Measurements from ENCODE around the gene UFSP1.
"Not testable (repeated sequence)": the region's sequence is repeated elsewhere in the genome, so short reads cannot be mapped to it uniquely, and the experiment has no call there.

The UFSP1 gene

DNA sequence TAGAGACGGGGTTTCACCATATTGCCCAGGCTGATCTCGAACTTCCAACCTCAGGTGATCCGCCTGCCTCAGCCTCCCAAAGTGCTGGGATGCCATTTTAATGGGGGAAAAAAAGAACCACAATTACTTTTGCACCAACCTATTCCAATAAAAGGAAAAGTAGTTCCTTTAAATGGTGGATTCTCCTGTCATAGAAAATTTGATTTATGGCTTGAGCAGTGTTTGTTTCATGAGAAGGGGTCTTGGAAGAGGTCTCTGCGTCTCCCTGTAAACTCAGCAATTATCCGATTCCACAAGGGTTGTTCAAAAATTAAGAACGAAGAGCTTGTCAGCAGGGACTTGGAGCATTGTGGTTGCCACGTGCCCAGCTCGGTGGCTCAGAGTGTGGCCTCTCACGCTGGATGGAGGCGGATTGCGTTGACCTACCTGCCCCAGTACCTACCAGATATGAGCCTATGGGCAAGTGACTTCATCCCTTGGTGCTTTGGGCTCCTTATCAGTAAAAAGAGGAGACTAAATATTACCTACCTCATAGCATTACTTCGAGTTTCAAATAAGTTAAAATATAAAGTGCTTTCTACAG is 25.2 kb downstream of the UFSP1 start:
- Histone ChIP-seq H3K4me2 (peak overlapping the region; percentile 43; the same call in 1 of the 2 replicates), H3K9me3 (no peaks in the 10 kb centered on the region), H3K9ac (no peak overlapping the region), H3K4me3 (no peak overlapping the region), H3K36me3 (peaks cover 60% of the 10 kb centered on the region), H4K20me1 (peaks cover 18% of the 10 kb centered on the region), H3K4me1 (peaks cover 67% of the 10 kb centered on the region), H3K27me3 (no peaks in the 10 kb centered on the region), H3K27ac (no peak overlapping the region)
- TF ChIP-seq Cebpa-rat (IDR thresholded peaks at IDR 0.05), result no peak

DNA sequence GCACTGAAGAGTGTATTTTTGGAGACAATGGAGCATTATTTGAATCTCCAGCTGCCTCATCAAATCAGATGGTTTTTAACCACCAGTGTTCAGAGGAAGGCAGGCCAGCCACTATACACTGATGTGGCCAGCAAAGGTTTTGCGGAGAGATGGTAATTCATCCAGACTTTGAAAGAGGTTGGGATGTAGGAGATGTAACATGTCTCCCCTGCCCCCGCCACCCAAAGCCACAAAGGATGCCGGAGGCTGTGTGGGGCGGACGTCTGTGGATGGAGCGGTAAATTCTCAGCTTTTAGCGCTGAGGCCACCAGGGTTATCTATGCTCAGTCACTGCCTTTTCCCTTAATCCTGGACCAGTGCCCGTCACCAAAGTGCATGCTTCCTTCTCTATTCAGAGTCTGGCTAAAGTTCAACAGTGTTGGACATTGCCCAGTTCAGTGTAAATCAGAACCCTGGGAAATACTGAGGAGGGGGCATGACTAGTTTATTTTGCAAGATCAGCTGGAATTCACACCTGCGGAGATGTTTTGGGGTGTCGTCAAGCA is 26.0 kb downstream of the UFSP1 start:
- peaks cover 58% of the 10 kb centered on the region for H3K4me1 ChIP-seq
- TF ChIP-seq Cebpa-rat (IDR thresholded peaks at IDR 0.05), result no peak
- H3K36me3 ChIP-seq, result peaks cover 65% of the 10 kb centered on the region
- H3K4me2 ChIP-seq, result peak overlapping the region; percentile 43
- peaks cover 27% of the 10 kb centered on the region for H4K20me1 ChIP-seq
- H3K27ac ChIP-seq, result no peak overlapping the region
- H3K4me3 ChIP-seq, result no peak overlapping the region
- H3K9me3 ChIP-seq, result no peaks in the 10 kb centered on the region
- peak overlapping the region; percentile 7; the same call in 1 of the 2 replicates for H3K9ac ChIP-seq
- no peaks in the 10 kb centered on the region for H3K27me3 ChIP-seq

DNA sequence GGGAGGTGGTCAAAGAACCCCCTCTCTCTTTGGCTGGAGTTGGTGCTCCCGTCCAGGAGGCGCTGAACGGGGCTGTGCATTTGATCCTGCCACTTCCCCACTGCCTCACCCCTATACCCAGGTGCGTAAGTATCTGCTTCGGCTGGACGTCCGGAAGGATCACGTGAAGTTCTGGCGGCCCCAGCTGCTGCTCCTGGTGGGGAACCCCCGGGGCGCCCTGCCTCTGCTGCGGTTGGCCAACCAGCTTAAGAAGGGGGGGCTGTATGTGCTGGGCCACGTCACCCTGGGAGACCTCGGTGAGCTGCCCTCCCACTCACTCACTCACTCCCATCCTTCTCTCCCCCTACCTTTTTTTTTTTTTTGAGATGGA is 27.9 kb downstream of the UFSP1 start:
- H3K27ac ChIP-seq, result no peak overlapping the region

DNA sequence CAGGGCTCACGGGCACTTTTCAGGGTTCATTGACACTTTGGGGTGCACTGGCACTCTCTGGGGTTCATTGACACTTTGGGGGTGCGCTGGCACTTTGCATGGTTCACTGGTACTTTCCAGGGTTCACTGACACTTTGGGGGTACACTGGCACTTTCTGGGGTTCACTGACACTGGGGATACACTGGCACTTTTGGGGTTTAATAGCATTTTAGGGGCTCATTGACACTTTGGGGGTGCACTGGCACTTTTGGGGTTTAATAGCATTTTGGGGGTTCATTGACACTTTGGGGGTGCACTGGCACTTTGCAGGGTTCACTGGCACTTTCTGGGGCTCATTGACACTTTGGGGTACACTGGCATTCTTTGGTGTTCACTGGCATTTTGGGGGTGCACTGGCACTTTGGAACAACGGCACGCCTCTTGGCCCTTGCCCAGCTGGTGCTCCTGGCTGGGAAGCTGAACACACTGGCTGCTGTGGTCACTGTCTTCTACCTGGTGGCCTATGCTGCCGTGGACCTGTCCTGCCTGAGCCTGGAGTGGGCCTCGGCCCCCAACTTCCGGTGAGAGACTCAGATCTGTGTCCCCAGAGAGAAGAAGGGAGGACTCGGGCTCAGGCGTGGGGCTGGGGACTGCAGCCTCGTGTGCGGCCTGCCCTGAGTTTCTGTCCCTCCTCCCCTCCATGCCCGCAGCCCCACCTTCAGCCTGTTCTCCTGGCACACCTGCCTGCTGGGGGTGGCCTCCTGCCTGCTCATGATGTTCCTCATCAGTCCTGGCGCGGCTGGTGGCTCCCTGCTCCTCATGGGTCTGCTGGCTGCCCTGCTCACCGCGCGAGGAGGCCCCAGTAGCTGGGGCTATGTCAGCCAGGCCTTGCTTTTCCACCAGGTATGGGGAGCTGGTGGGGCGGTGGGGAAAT is 28.6 kb downstream of the UFSP1 start:
- Histone ChIP-seq H3K4me1 (peaks cover 42% of the 10 kb centered on the region), H3K9me3 (no peaks in the 10 kb centered on the region), H3K9ac (no peak overlapping the region), H4K20me1 (peaks cover 51% of the 10 kb centered on the region), H3K36me3 (peaks cover 85% of the 10 kb centered on the region), H3K4me2 (0 out of 2 replicates have a peak overlapping the region, but pooled peaks have one; percentile 10), H3K27me3 (no peaks in the 10 kb centered on the region), H3K4me3 (no peak overlapping the region), H3K27ac (no peak overlapping the region)
- TF ChIP-seq Cebpa-rat (IDR thresholded peaks at IDR 0.05), result no peak

More for the DNA sequence above, 27.9 kb downstream of the UFSP1 start:
- no peaks in the 10 kb centered on the region for H3K9me3 ChIP-seq
- peaks cover 46% of the 10 kb centered on the region for H4K20me1 ChIP-seq
- no peaks in the 10 kb centered on the region for H3K27me3 ChIP-seq
- no peak overlapping the region for H3K4me2 ChIP-seq
- H3K36me3 ChIP-seq, result peaks cover 79% of the 10 kb centered on the region
- H3K4me3 ChIP-seq, result no peak overlapping the region
- TF ChIP-seq Cebpa-rat (IDR thresholded peaks at IDR 0.05), result no peak
- no peak overlapping the region for H3K9ac ChIP-seq
- peaks cover 48% of the 10 kb centered on the region for H3K4me1 ChIP-seq

DNA sequence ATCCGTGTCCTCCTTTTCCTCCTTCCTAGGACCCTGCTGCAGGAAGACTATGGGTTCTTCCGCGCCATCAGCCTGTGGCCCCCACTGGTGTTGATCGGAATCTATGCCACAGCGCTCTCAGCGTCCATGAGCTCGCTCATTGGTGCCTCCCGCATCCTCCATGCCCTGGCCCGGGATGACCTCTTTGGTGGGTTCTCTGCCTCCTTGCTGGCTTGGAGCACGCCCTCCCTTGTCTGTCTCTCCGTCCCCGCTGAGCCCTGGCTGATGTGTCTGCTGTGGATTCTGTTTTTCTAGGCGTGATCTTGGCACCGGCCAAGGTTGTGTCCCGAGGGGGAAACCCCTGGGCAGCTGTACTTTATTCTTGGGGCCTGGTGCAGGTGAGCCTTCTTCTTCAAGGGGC is 29.7 kb downstream of the UFSP1 start:
- no peak for TF ChIP-seq Cebpa-rat (IDR thresholded peaks at IDR 0.05)
- Histone ChIP-seq H3K9ac (no peak overlapping the region), H3K27me3 (no peaks in the 10 kb centered on the region), H3K9me3 (no peaks in the 10 kb centered on the region), H4K20me1 (peaks cover 62% of the 10 kb centered on the region), H3K4me2 (no peak overlapping the region), H3K36me3 (peaks cover 95% of the 10 kb centered on the region), H3K27ac (no peak overlapping the region), H3K4me3 (no peak overlapping the region), H3K4me1 (peaks cover 36% of the 10 kb centered on the region)

DNA sequence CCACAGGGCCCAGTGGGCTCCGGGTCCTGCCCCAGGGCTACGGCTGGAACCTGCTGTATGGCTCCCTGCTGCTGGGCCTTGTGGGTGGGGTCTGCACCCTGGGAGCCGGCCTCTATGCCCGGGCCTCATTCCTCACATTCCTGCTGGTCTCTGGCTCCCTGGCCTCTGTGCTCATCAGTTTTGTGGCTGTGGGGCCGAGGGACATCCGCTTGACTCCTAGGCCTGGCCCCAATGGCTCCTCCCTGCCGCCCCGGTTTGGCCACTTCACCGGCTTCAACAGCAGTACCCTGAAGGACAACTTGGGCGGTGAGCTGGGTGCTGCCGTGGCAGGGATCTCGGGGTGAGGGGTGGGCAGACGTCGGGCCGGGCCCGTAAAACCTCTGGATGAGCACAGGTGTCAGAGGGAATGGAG is 32.6 kb downstream of the UFSP1 start:
- no peak overlapping the region for H3K9ac ChIP-seq
- no peak for TF ChIP-seq Cebpa-rat (IDR thresholded peaks at IDR 0.05)
- H3K27me3 ChIP-seq, result no peaks in the 10 kb centered on the region
- peaks cover 34% of the 10 kb centered on the region for H3K4me1 ChIP-seq
- H3K4me3 ChIP-seq, result no peak overlapping the region
- H3K9me3 ChIP-seq, result no peaks in the 10 kb centered on the region
- H3K27ac ChIP-seq, result no peak overlapping the region
- no peak overlapping the region for H3K4me2 ChIP-seq
- peaks cover 68% of the 10 kb centered on the region for H3K36me3 ChIP-seq
- H4K20me1 ChIP-seq, result peaks cover 82% of the 10 kb centered on the region

DNA sequence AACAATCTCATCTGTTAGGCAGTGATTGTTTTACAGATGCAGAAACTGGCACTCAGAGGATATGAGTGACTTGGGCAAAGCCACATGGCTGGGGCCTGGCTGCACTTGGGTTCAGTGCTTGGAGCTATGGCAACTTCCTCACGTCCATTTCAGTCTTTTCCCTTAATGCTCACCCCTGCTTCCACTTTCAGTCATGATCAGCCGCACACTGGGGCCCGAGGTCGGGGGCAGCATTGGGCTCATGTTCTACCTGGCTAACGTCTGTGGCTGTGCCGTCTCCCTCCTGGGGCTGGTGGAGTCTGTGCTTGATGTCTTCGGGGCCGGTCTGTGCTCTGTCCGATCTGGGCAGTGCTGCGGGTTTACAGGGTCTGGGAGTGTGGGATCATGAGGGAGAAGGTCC is 34.0 kb downstream of the UFSP1 start:
- Histone ChIP-seq H3K27ac (no peak overlapping the region), H3K4me3 (no peak overlapping the region), H3K4me1 (peaks cover 32% of the 10 kb centered on the region), H3K36me3 (peaks cover 54% of the 10 kb centered on the region), H4K20me1 (peaks cover 76% of the 10 kb centered on the region), H3K9me3 (no peaks in the 10 kb centered on the region), H3K9ac (no peak overlapping the region), H3K27me3 (no peaks in the 10 kb centered on the region), H3K4me2 (no peak overlapping the region)
- TF ChIP-seq Cebpa-rat (IDR thresholded peaks at IDR 0.05), result no peak

DNA sequence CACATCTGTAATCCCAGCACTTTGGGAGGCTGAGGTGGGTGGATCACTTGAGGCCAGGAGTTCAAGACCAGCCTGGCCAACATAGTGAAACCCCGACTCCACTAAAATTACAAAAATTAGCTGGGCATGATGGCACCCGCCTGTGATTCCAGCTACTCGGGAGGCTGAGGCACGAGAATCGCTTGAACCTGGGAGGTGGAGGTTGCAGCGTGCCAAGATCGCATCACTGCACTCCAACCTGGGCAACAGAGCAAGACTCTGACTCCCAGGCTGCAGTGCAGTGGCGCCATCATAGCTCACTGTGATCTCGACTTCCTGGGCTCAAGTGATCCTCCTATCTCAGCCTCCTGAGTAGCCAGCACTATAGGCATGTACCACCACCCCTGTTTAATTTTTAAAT is 34.6 kb downstream of the UFSP1 start:
- H3K27ac ChIP-seq, H3K4me3 ChIP-seq, H3K27me3 ChIP-seq, H3K4me2 ChIP-seq, H3K9ac ChIP-seq, H3K9me3 ChIP-seq: not testable (repeated sequence)
- Histone ChIP-seq H4K20me1 (peaks cover 69% of the 10 kb centered on the region), H3K36me3 (peaks cover 48% of the 10 kb centered on the region), H3K4me1 (peaks cover 30% of the 10 kb centered on the region)

DNA sequence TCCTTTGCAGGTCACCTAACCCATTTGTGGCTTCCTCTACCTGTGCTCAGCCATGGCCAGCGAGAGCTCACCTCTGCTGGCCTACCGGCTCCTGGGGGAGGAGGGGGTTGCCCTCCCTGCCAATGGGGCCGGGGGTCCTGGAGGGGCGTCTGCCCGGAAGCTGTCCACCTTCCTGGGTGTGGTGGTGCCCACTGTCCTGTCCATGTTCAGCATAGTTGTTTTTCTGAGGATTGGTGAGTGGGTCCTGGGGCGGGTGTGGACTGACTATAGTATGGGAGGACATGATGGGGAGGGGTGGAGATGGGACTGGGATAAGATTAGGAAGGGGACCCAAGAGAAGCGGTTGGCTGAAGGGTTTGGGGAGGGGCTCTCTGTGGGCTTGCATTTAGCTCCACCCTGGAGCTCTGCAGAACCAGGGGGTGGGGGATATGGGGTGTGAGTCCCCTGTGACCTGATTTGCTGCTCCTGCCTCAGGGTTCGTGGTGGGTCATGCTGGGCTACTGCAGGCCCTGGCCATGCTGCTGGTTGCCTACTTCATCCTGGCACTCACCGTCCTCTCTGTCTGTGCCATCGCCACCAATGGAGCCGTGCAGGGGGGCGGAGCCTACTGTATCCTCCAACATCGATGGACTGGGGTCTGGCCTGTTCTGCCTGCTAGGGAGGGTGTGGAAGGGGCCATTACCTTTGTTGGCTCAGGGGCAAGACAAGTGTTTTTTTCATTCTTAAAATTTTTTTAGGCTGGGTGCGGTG is 35.2 kb downstream of the UFSP1 start:
- Histone ChIP-seq H3K4me1 (peaks cover 30% of the 10 kb centered on the region), H3K9me3 (no peaks in the 10 kb centered on the region), H3K4me2 (peak overlapping the region; percentile 100), H3K36me3 (peaks cover 42% of the 10 kb centered on the region), H3K4me3 (peak overlapping the region; percentile 88; the same call in 1 of the 2 replicates), H3K9ac (peak overlapping the region; percentile 84; the same call in 1 of the 2 replicates), H4K20me1 (peaks cover 64% of the 10 kb centered on the region), H3K27me3 (no peaks in the 10 kb centered on the region), H3K27ac (0 out of 2 replicates have a peak overlapping the region, but pooled peaks have one; percentile 18)
- TF ChIP-seq Cebpa-rat (IDR thresholded peaks at IDR 0.05), result no peak
